ENCODE measurements around the gene SPX. TPM values are rescaled to one million over a fixed set of nuclear protein-coding genes. Genes with fewer than 3 reads are reported as not detected.

SPX gene
- total and polyA plus RNA-seq, 2 of the 8 experiments (the other 6 are each of a cell fraction or from before 2014, with no cell fraction given) = 1.2 to 1.3 TPM

- no peak for TF ChIP-seq SP1 (IDR thresholded peaks at IDR 0.05; ENCODE audit: low read depth, low read length)
- TF ChIP-seq RXRA (IDR thresholded peaks at IDR 0.05; ENCODE audit: insufficient read depth, low read depth, low read length) = no peak
- no peak for TF ChIP-seq SIN3A (conservative IDR thresholded peaks at IDR 0.05 in 1 of 2, IDR thresholded peaks at IDR 0.05 in 1 of 2; ENCODE audit: low read depth in 1 of 2, low read length in 2 of 2)
- TF ChIP-seq KDM1A (IDR thresholded peaks at IDR 0.05; ENCODE audit: borderline replicate concordance, low read length) = no peak
- TF ChIP-seq EZH2 (IDR thresholded peaks at IDR 0.05; ENCODE audit: low read depth, low read length, severe bottlenecking) = no peak
- TF ChIP-seq NRF1 (IDR thresholded peaks at IDR 0.05; ENCODE audit: low read depth, low read length) = no peak
- TF ChIP-seq BRCA1 (IDR thresholded peaks at IDR 0.05; ENCODE audit: low read depth, low read length) = no peak
These were observed 16.3 kb upstream of the SPX start (continued) for GRCh38 chr12:21509768-21510167.

Data from H1 (cell line).